ENCODE data around the gene FAM117A. TPM values are rescaled to one million over a fixed set of nuclear protein-coding genes. Genes with fewer than 3 reads are reported as not detected.

FAM117A gene
- total and polyA plus RNA-seq, 2 donors (not counting 3 experiments of a cell fraction or from before 2014, with no cell fraction given): 12.2 to 24.1 TPM

DNA sequence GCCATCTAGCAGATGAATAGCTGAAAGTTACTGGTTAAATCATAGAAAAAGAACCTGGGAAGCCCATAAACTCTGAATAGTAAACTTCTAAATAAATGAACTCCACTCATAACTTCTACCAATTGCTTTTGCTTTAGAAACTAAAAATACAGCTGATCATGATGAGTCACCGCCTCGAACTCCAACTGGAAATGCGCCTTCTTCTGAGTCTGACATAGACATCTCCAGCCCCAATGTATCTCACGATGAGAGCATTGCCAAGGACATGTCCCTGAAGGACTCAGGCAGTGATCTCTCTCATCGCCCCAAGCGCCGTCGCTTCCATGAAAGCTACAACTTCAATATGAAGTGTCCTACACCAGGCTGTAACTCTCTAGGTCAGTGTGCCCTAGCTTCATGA, 34.3 kb upstream of the FAM117A start:
- Histone ChIP-seq H3K9me3 (replicated peaks; ENCODE audit: control insufficient read depth, insufficient read depth, low read length) (no peaks in the 10 kb centered on the region), H3K79me2 (ENCODE audit: control insufficient read depth, insufficient read depth, low read length) (peaks cover 50% of the 10 kb centered on the region), H3K4me1 (ENCODE audit: control insufficient read depth, extremely low read depth, insufficient read depth, low read length) (no peaks in the 10 kb centered on the region), H3K27me3 (ENCODE audit: control insufficient read depth in 2 of 2, insufficient read depth in 2 of 2, low read length in 2 of 2) (no peaks in the 10 kb centered on the region), H3K36me3 (ENCODE audit: control insufficient read depth in 2 of 2, extremely low read depth in 1 of 2, insufficient read depth in 2 of 2, low read length in 2 of 2) (peaks cover 10 to 12% of the 10 kb centered on the region in 2 experiments), H3K27ac (ENCODE audit: insufficient read depth, low read depth, low read length) (no peak overlapping the region), H2AFZ (ENCODE audit: low read depth, low read length) (no peak overlapping the region), H3K9me1 (replicated peaks; ENCODE audit: control insufficient read depth, extremely low read depth, insufficient read depth, low read length) (no peaks in the 10 kb centered on the region), H3K4me2 (ENCODE audit: insufficient read depth, low read length) (no peak overlapping the region), H3K4me3 (replicated peaks in 1 of 3; ENCODE audit: insufficient read depth in 1 of 3, low read depth in 1 of 3, low read length in 3 of 3) (no peak overlapping the region), H4K20me1 (replicated peaks; ENCODE audit: control insufficient read depth, extremely low read depth, insufficient read depth, low read length) (peaks cover 3% of the 10 kb centered on the region), H3K9ac (replicated peaks; ENCODE audit: extremely low read depth, insufficient read depth, low read length) (no peak overlapping the region)
- BruUV-seq (replicated peaks): no TSS peak
- dilution Hi-C loops (cut with MboI; ENCODE audit: extremely low pct_ligation_motif_present, low sequenced_read_pairs) (no loop called here), intact Hi-C loops (cut with micrococcal nuclease) (no loop called here)
- ChIA-PET POLR2A (interaction anchor here (0.5 to 0.7 kb wide), 2 partner anchors 10 to 62 kb away, joined by 3 read pairs; partner anchors contain the start of gene KAT7), CTCF (interaction anchor here (0.6 to 1.5 kb wide), 6 partner anchors 18 to 242 kb away, joined by 3 to 5 read pairs (median 3); partner anchors contain the start of gene SLC35B1)
- FAIRE-seq (no peak), DNase-seq (ENCODE audit: low read depth, low spot score) (no peak)
- TF ChIP-seq POLR2A (IDR thresholded peaks at IDR 0.05; ENCODE audit: low read depth, low read length): no peak
- TF ChIP-seq POLR2AphosphoS5 (IDR thresholded peaks at IDR 0.05; ENCODE audit: insufficient read depth, low read depth, low read length): no peak
- TF ChIP-seq JUN (IDR thresholded peaks at IDR 0.05; ENCODE audit: borderline replicate concordance, insufficient read depth, insufficient read length, low read depth): no peak
- TF ChIP-seq, protein P1, sequence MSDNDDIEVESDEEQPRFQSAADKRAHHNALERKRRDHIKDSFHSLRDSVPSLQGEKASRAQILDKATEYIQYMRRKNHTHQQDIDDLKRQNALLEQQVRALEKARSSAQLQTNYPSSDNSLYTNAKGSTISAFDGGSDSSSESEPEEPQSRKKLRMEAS (IDR thresholded peaks at IDR 0.05; ENCODE audit: insufficient read depth, insufficient read length): no peak
- TF ChIP-seq MYC (IDR thresholded peaks at IDR 0.05; ENCODE audit: low read depth, low read length): no peak
- TF ChIP-seq EZH2 (IDR thresholded peaks at IDR 0.05; ENCODE audit: borderline replicate concordance, low read depth, low read length, severe bottlenecking): no peak
- no peak for TF ChIP-seq GATA2 (IDR thresholded peaks at IDR 0.05; ENCODE audit: insufficient read depth, insufficient read length, low read depth, low read length)
- TF ChIP-seq FOS (IDR thresholded peaks at IDR 0.05; ENCODE audit: borderline replicate concordance, insufficient read depth, low read length): no peak
- TF ChIP-seq CTCF (IDR thresholded peaks at IDR 0.05; ENCODE audit: extremely low read depth in 1 of 2, insufficient read depth in 1 of 2, low read depth in 1 of 2, low read length in 2 of 2): no peak

Data from endothelial cell of umbilical vein (primary cell).